GM13977 (cell line): ENCODE data around the gene FBXL4.

Source experiments
- DNase-seq: peaks from one replicate; pipeline ENCODE4 v3.0.0; 2012; ENCODE audit warnings: low spot score
- in situ Hi-C: fragments of 300-500 bp; cut with MboI; formaldehyde crosslinking; loops from one replicate; pipeline ENCODE4 v1.12.0; 2022; ENCODE audit warnings: low sequenced_read_pairs, low pct_unique_long_range_greater_than_20kb, mixed read lengths, inconsistent platforms; ENCODE audit not compliant: unreplicated experiment
- TF ChIP-seq, protein P1 (sequence below): IDR thresholded peaks from 2 replicates; pipeline ENCODE4 v1.5.1; 2012; ENCODE audit warnings: mild to moderate bottlenecking, control low read depth; ENCODE audit not compliant: insufficient read depth; ENCODE audit errors: extremely low read depth, missing control alignments

Gene FBXL4

GRCh38 chr6:98828941-98829411 lies 118.8 kb downstream of the FBXL4 start:
- in situ Hi-C loops, result loop anchor here (25.0 kb wide), 2 partner anchors 783 to 1633 kb away; partner anchors contain the start of genes PRDM13 and SIM1
- TF ChIP-seq, protein P1, sequence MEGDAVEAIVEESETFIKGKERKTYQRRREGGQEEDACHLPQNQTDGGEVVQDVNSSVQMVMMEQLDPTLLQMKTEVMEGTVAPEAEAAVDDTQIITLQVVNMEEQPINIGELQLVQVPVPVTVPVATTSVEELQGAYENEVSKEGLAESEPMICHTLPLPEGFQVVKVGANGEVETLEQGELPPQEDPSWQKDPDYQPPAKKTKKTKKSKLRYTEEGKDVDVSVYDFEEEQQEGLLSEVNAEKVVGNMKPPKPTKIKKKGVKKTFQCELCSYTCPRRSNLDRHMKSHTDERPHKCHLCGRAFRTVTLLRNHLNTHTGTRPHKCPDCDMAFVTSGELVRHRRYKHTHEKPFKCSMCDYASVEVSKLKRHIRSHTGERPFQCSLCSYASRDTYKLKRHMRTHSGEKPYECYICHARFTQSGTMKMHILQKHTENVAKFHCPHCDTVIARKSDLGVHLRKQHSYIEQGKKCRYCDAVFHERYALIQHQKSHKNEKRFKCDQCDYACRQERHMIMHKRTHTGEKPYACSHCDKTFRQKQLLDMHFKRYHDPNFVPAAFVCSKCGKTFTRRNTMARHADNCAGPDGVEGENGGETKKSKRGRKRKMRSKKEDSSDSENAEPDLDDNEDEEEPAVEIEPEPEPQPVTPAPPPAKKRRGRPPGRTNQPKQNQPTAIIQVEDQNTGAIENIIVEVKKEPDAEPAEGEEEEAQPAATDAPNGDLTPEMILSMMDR, result no peak

GRCh38 chr6:98828211-98828788 lies 119.4 kb downstream of the FBXL4 start:
- TF ChIP-seq, protein P1, result no peak
- no peak for DNase-seq
- in situ Hi-C loops, result loop anchor here (25.0 kb wide), 2 partner anchors 784 to 1634 kb away; partner anchors contain the start of genes PRDM13 and SIM1

More at GRCh38 chr6:98828941-98829411, 118.8 kb downstream of the FBXL4 start:
- no peak for DNase-seq

- TF ChIP-seq, protein P1, result no peak
- in situ Hi-C loops, result loop anchor here (25.0 kb wide), 2 partner anchors 785 to 1635 kb away; partner anchors contain the start of genes PRDM13 and SIM1
- DNase-seq, result no peak
These were observed 120.2 kb downstream of the FBXL4 start for GRCh38 chr6:98827295-98828159.

DNA sequence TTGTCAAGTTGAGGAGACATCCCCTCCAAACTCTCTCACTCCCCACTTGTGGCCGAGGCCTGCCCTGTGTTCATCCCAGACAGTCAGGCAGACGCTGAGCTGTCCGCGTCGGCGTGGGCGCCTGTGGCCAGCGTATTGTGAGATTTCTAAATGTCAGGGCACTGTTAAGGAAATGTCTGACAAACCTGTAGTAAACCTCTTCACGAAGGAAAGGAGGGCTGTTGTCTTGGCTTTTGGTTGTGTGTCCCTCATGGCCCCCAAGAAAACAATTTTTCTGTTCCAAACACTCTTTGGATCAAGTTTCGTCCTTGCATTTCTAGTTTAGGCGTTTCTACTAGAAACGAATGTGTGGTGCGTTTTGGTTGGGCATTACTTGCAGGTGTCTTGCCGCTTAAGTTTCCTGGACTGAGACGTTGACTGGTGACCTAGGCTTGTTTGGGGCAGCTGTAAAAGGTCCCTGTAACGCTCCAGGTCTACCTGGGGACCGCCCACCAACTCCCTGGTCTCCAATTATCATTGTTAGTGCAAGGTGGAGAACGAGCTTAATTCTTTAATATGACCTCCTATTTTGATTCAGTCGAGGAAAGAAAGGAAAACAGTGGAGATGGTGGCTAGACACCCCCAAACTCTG lies 122.0 kb downstream of the FBXL4 start:
- TF ChIP-seq, protein P1, result no peak
- no peak for DNase-seq
- in situ Hi-C loops, result loop anchor here (25.0 kb wide), 2 partner anchors 787 to 1637 kb away; partner anchors contain the start of genes PRDM13 and SIM1

GRCh38 chr6:98824902-98825599 lies 122.7 kb downstream of the FBXL4 start:
- in situ Hi-C loops, result loop anchor here (25.0 kb wide), 2 partner anchors 787 to 1637 kb away; partner anchors contain the start of genes PRDM13 and SIM1
- TF ChIP-seq, protein P1, result no peak
- DNase-seq, result no peak
